ENCODE measurements around the gene SEC31B. TPM values are rescaled to one million over a fixed set of nuclear protein-coding genes. Genes with fewer than 3 reads are reported as not detected.

Gene SEC31B
- total and polyA plus RNA-seq, 2 of the 8 experiments (the other 6 are each of a cell fraction or from before 2014, with no cell fraction given) = 4.1 to 5.3 TPM

GRCh38 chr10:100469756-100470155, 49.9 kb downstream of the SEC31B start (continued):
- TF ChIP-seq, protein P1, sequence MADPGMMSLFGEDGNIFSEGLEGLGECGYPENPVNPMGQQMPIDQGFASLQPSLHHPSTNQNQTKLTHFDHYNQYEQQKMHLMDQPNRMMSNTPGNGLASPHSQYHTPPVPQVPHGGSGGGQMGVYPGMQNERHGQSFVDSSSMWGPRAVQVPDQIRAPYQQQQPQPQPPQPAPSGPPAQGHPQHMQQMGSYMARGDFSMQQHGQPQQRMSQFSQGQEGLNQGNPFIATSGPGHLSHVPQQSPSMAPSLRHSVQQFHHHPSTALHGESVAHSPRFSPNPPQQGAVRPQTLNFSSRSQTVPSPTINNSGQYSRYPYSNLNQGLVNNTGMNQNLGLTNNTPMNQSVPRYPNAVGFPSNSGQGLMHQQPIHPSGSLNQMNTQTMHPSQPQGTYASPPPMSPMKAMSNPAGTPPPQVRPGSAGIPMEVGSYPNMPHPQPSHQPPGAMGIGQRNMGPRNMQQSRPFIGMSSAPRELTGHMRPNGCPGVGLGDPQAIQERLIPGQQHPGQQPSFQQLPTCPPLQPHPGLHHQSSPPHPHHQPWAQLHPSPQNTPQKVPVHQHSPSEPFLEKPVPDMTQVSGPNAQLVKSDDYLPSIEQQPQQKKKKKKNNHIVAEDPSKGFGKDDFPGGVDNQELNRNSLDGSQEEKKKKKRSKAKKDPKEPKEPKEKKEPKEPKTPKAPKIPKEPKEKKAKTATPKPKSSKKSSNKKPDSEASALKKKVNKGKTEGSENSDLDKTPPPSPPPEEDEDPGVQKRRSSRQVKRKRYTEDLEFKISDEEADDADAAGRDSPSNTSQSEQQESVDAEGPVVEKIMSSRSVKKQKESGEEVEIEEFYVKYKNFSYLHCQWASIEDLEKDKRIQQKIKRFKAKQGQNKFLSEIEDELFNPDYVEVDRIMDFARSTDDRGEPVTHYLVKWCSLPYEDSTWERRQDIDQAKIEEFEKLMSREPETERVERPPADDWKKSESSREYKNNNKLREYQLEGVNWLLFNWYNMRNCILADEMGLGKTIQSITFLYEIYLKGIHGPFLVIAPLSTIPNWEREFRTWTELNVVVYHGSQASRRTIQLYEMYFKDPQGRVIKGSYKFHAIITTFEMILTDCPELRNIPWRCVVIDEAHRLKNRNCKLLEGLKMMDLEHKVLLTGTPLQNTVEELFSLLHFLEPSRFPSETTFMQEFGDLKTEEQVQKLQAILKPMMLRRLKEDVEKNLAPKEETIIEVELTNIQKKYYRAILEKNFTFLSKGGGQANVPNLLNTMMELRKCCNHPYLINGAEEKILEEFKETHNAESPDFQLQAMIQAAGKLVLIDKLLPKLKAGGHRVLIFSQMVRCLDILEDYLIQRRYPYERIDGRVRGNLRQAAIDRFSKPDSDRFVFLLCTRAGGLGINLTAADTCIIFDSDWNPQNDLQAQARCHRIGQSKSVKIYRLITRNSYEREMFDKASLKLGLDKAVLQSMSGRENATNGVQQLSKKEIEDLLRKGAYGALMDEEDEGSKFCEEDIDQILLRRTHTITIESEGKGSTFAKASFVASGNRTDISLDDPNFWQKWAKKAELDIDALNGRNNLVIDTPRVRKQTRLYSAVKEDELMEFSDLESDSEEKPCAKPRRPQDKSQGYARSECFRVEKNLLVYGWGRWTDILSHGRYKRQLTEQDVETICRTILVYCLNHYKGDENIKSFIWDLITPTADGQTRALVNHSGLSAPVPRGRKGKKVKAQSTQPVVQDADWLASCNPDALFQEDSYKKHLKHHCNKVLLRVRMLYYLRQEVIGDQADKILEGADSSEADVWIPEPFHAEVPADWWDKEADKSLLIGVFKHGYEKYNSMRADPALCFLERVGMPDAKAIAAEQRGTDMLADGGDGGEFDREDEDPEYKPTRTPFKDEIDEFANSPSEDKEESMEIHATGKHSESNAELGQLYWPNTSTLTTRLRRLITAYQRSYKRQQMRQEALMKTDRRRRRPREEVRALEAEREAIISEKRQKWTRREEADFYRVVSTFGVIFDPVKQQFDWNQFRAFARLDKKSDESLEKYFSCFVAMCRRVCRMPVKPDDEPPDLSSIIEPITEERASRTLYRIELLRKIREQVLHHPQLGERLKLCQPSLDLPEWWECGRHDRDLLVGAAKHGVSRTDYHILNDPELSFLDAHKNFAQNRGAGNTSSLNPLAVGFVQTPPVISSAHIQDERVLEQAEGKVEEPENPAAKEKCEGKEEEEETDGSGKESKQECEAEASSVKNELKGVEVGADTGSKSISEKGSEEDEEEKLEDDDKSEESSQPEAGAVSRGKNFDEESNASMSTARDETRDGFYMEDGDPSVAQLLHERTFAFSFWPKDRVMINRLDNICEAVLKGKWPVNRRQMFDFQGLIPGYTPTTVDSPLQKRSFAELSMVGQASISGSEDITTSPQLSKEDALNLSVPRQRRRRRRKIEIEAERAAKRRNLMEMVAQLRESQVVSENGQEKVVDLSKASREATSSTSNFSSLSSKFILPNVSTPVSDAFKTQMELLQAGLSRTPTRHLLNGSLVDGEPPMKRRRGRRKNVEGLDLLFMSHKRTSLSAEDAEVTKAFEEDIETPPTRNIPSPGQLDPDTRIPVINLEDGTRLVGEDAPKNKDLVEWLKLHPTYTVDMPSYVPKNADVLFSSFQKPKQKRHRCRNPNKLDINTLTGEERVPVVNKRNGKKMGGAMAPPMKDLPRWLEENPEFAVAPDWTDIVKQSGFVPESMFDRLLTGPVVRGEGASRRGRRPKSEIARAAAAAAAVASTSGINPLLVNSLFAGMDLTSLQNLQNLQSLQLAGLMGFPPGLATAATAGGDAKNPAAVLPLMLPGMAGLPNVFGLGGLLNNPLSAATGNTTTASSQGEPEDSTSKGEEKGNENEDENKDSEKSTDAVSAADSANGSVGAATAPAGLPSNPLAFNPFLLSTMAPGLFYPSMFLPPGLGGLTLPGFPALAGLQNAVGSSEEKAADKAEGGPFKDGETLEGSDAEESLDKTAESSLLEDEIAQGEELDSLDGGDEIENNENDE (IDR thresholded peaks at IDR 0.05; ENCODE audit: insufficient replicate concordance, low read length) = no peak
- no peak for TF ChIP-seq CHD1 (IDR thresholded peaks at IDR 0.05; ENCODE audit: low read depth, low read length)

Measured in H1 (cell line).